Epithelial cell of proximal tubule (primary cell): ENCODE data around the gene ZNF366. TPM values are rescaled to one million over a fixed set of nuclear protein-coding genes. Genes with fewer than 3 reads are reported as not detected.

Experiments
- DNase-seq: peaks from one replicate; pipeline ENCODE4 v3.0.0-alpha.2; 2011; ENCODE audit warnings: low read depth
- H3K4me3 ChIP-seq: 2 replicates; pipeline ENCODE4 v1.5.1; 2011; ENCODE audit warnings: low read depth, mild to moderate bottlenecking, low read length
- total RNA-seq: library from RNA; depleted of rRNA; stranded (reverse); fragments of >200 nt; gene quantifications from 2 replicates; pipeline ENCODE4 v1.2.3, GENCODE V29; 2015
- TF ChIP-seq, protein P1 (sequence below): conservative IDR thresholded peaks from 2 replicates; pipeline ENCODE4 v1.5.1; 2012; ENCODE audit warnings: low read depth, mild to moderate bottlenecking, low read length

The ZNF366 gene
- total RNA-seq, 1 donor from 2014 or later = not detected

DNA sequence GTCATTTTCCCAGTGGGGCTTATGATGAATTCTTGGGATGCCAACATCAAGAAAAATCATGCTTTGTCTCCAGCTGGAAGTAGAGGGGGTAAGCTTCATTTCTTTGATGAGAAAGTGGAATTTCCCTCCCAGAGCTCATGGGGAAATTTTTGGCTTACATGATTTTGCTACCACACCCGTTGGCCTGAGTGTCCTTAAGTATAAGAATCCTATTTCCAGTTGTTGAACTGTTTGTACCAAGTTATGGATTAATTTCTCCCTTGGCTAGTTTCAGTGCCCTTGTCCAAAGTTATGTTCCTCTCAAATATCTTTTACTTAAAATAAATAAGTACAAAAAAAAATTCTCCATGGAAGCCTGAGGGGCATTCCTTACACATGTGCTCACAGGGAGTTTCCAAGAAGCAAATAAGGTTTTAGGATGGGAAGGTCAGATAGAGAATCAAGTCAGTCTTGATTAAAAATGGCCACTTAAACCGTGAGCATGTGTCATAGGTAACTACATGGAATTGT, 104.8 kb downstream of the ZNF366 start:
- no peak overlapping the region for H3K4me3 ChIP-seq
- TF ChIP-seq, protein P1, sequence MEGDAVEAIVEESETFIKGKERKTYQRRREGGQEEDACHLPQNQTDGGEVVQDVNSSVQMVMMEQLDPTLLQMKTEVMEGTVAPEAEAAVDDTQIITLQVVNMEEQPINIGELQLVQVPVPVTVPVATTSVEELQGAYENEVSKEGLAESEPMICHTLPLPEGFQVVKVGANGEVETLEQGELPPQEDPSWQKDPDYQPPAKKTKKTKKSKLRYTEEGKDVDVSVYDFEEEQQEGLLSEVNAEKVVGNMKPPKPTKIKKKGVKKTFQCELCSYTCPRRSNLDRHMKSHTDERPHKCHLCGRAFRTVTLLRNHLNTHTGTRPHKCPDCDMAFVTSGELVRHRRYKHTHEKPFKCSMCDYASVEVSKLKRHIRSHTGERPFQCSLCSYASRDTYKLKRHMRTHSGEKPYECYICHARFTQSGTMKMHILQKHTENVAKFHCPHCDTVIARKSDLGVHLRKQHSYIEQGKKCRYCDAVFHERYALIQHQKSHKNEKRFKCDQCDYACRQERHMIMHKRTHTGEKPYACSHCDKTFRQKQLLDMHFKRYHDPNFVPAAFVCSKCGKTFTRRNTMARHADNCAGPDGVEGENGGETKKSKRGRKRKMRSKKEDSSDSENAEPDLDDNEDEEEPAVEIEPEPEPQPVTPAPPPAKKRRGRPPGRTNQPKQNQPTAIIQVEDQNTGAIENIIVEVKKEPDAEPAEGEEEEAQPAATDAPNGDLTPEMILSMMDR = no peak
- DNase-seq = no peak

DNA sequence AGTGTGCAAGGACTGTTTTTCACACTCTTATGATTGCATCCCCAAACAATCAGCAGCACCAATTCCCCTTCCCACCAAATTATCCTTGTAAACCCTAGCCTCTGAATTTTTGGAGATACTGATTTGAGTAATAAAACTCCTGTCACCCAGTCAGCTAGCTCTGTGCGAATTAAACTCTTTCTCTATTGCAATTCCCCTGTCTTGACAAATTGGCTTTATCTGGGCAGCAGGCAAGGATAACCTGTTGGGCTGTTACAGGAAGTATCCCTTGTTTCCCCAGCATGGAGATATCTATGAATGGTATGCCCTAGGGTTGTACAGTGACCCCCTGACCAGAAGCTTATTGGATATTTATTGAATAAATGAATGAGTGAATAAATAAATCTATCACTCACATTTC, 106.3 kb downstream of the ZNF366 start:
- TF ChIP-seq, protein P1 = no peak
- DNase-seq = no peak
- no peak overlapping the region for H3K4me3 ChIP-seq

DNA sequence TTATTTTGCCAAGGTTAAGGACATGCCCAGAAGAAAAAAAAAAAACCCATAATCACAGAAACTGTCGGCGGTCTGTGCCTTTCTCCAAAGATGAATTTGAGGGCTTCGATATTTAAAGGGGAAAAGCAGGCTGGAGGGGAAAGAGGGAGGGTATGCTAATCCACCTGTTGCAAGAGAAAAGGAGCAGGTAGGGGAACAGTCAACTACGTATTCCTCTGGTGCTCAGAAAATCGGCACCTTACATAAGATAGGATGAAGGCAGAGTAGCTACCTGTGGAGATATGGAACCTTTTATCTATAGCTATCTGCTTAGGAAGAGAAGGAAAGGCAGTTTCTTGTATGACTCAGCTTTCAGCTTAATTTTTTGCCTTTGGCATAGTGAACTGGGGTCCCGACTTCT, 109.4 kb downstream of the ZNF366 start:
- TF ChIP-seq, protein P1 = no peak

DNA sequence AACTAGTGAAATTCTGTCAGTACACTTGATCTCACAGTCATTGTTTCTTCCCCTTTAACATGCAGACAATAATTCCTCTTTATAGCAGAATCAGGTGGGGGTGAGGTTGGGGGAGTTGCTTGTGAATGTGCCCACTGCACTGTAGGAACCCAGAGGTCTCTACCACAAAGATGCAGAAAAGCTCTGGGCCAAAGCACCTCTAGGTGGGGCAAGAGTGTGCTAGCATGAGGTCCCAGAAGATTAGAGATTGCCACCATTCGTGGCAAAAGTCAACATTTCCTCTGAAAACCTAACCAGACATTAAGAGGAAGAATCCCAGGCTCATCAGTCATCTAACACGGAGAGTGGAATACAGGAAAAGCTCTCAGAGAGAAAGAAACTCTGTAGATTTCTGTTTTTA, 112.5 kb downstream of the ZNF366 start:
- TF ChIP-seq, protein P1 = peak; percentile 72
- no peak for DNase-seq
- H3K4me3 ChIP-seq = no peak overlapping the region

More for the DNA sequence above, 109.4 kb downstream of the ZNF366 start:
- no peak for DNase-seq
- no peak overlapping the region for H3K4me3 ChIP-seq

DNA sequence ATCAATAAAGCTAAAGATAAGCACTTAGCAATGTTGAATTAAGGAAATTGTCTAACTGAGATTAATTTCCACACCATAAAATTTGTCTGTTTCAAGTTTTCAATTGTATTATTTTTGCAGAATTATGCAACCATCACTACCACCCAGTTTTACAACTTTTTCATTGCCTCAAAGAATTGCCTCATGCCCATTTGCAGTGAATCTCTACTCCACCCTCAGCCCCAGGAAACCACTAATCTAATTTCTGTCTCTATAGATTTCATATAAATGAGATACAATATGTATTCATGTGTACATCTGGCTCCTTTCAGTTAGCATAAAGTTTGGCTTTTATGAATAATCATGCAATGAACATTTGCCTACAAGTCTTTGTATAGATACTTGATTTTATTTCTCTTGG, 114.2 kb downstream of the ZNF366 start:
- TF ChIP-seq, protein P1 = no peak
- H3K4me3 ChIP-seq = no peak overlapping the region
- no peak for DNase-seq

Other genes with a start within 250 kb of the ZNF366 start
- gene MRPS27, start 187.2 kb downstream of the ZNF366 start, total RNA-seq = 54.4 and 86.3 TPM in 2 replicates
- 5.3 and 6.6 TPM in 2 replicates for gene PTCD2, start 187.0 kb downstream of the ZNF366 start, total RNA-seq